HEK293 (cell line): ENCODE data around the gene HDAC2.
A peak's percentile ranks its signal among the peaks of the same experiment; 100 is the strongest.

ENCODE experiments used
- CTCF ChIA-PET: fragments of 350-600 bp; formaldehyde crosslinking; extraction: SDS; loops from one replicate; lab custom pipeline; 2021; ENCODE audit warnings: antibody characterized with exemption; lab: Yijun Ruan, JAX
- POLR2A ChIA-PET: fragments of 300-600 bp; formaldehyde crosslinking; extraction: SDS; loops from one replicate; lab custom pipeline; 2020; ENCODE audit warnings: antibody characterized with exemption, inconsistent platforms; lab: Yijun Ruan, JAX
- H3K27ac ChIP-seq: fragments of 200-500 bp; sonication (Bioruptor generic); 2 replicates; pipeline ENCODE4 v1.5.1; 2014; ENCODE audit warnings: low read depth, low read length, control low read depth, inconsistent platforms; ENCODE audit errors: extremely low read depth
- H3K36me3 ChIP-seq, 2 experiments: fragments of 200-500 bp in 1 of 2; sonication (Bioruptor generic) in 1 of 2; 1 replicate in 1 of 2; 2 replicates in 1 of 2; pipeline ENCODE4 v1.5.1; 2014 to 2017; ENCODE audit warnings: inconsistent platforms in 2 of 2, low read length in 2 of 2; ENCODE audit not compliant: control insufficient read depth in 2 of 2, insufficient read depth in 1 of 2
- H3K4me1 ChIP-seq: fragments of 200-500 bp; sonication (Bioruptor generic); 2 replicates; pipeline ENCODE4 v1.5.1; 2014; ENCODE audit warnings: mild to moderate bottlenecking, low read length, inconsistent platforms; ENCODE audit not compliant: control insufficient read depth, insufficient read depth
- H3K4me3 ChIP-seq: 2 replicates; pipeline ENCODE4 v1.5.1; 2011; ENCODE audit warnings: low read depth, mild to moderate bottlenecking, control low read depth, low read length, moderate library complexity
- H3K9me3 ChIP-seq: fragments of 200-500 bp; sonication (Bioruptor generic); 2 replicates; pipeline ENCODE4 v1.5.1; 2014; ENCODE audit warnings: low read depth, low read length, inconsistent platforms; ENCODE audit not compliant: control insufficient read depth, insufficient read depth
- BCL11A ChIP-seq: fragments of 450-650 bp; formaldehyde crosslinking; IDR thresholded peaks from 2 replicates; pipeline ENCODE4 v1.5.1; 2016; ENCODE audit warnings: low read depth, missing biosample characterization, missing genetic modification characterization
- GLIS1 ChIP-seq: fragments of 450-650 bp; formaldehyde crosslinking; IDR thresholded peaks from 2 replicates; pipeline ENCODE4 v1.5.1; 2016; ENCODE audit warnings: missing biosample characterization, missing genetic modification characterization
- GLIS2 ChIP-seq: fragments of 450-650 bp; formaldehyde crosslinking; IDR thresholded peaks from 2 replicates; pipeline ENCODE4 v1.5.1; 2016; ENCODE audit warnings: missing biosample characterization, missing genetic modification characterization
- WT1 ChIP-seq: fragments of 450-650 bp; formaldehyde crosslinking; IDR thresholded peaks from 2 replicates; pipeline ENCODE4 v1.5.1; 2016; ENCODE audit warnings: missing biosample characterization, missing genetic modification characterization
- ZBTB48 ChIP-seq: fragments of 450-650 bp; formaldehyde crosslinking; IDR thresholded peaks from 2 replicates; pipeline ENCODE4 v1.5.1; 2016; ENCODE audit warnings: missing biosample characterization, missing genetic modification characterization
- ZBTB8A ChIP-seq: fragments of 450-650 bp; formaldehyde crosslinking; IDR thresholded peaks from 2 replicates; pipeline ENCODE4 v1.5.1; 2016; ENCODE audit warnings: missing biosample characterization, missing genetic modification characterization
- ZNF112 ChIP-seq: fragments of 450-650 bp; formaldehyde crosslinking; IDR thresholded peaks from 2 replicates; pipeline ENCODE4 v1.5.0; 2017; ENCODE audit warnings: missing biosample characterization, missing genetic modification characterization
- ZNF366 ChIP-seq: fragments of 450-650 bp; formaldehyde crosslinking; conservative IDR thresholded peaks from 2 replicates; pipeline ENCODE4 v1.5.1; 2016; ENCODE audit warnings: missing biosample characterization, missing genetic modification characterization
- ZNF530 ChIP-seq: fragments of 450-650 bp; formaldehyde crosslinking; IDR thresholded peaks from 2 replicates; pipeline ENCODE4 v1.5.1; 2016; ENCODE audit warnings: low read depth, missing biosample characterization, missing genetic modification characterization
- ZNF596 ChIP-seq: fragments of 450-650 bp; IDR thresholded peaks from 2 replicates; pipeline ENCODE4 v1.5.0; 2018; ENCODE audit warnings: missing biosample characterization, mild to moderate bottlenecking, missing genetic modification characterization, moderate library complexity
- ZNF670 ChIP-seq: fragments of 450-650 bp; formaldehyde crosslinking; IDR thresholded peaks from 2 replicates; pipeline ENCODE4 v1.5.1; 2016; ENCODE audit warnings: missing biosample characterization, missing genetic modification characterization, low read depth
- TF ChIP-seq, protein P1 (sequence below): fragments of 450-650 bp; formaldehyde crosslinking; IDR thresholded peaks from 2 replicates; pipeline ENCODE4 v1.5.1; 2017; ENCODE audit warnings: missing biosample characterization, missing genetic modification characterization
- TF ChIP-seq, protein P2 (sequence below): fragments of 450-650 bp; IDR thresholded peaks from 2 replicates; pipeline ENCODE4 v1.5.1; 2018; ENCODE audit warnings: missing biosample characterization, mild to moderate bottlenecking, missing genetic modification characterization
- TF ChIP-seq, protein P3 (sequence below): fragments of 450-650 bp; formaldehyde crosslinking; IDR thresholded peaks from 2 replicates; pipeline ENCODE4 v1.5.1; 2016; ENCODE audit warnings: missing biosample characterization, missing genetic modification characterization, borderline replicate concordance
- TF ChIP-seq, protein P4 (sequence below): fragments of 450-650 bp; formaldehyde crosslinking; IDR thresholded peaks from 2 replicates; pipeline ENCODE4 v1.5.1; 2016; ENCODE audit warnings: missing biosample characterization, missing genetic modification characterization

Gene HDAC2

DNA sequence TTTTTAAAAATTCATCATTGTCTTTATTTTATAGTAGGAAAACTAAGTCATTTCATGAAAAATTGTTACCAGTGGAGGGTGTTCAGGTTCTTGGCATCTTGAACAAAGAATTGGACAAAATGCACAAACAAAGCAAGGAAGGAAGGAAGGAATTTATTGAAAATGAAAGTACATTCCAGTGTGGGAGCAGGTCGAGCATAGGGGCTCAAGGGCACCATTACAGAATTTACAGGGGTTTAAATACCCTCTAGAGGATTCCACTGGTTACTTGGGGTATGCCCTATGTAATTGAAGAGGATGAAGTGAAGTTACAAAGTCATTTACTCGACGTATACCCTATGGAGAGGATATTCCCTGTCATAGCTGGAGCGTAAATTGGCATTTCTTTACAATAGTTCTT lies 37.4 kb upstream of the HDAC2 start:
- TF ChIP-seq, protein P1, sequence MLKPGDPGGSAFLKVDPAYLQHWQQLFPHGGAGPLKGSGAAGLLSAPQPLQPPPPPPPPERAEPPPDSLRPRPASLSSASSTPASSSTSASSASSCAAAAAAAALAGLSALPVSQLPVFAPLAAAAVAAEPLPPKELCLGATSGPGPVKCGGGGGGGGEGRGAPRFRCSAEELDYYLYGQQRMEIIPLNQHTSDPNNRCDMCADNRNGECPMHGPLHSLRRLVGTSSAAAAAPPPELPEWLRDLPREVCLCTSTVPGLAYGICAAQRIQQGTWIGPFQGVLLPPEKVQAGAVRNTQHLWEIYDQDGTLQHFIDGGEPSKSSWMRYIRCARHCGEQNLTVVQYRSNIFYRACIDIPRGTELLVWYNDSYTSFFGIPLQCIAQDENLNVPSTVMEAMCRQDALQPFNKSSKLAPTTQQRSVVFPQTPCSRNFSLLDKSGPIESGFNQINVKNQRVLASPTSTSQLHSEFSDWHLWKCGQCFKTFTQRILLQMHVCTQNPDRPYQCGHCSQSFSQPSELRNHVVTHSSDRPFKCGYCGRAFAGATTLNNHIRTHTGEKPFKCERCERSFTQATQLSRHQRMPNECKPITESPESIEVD (tag by site-specific recombination): no peak
- TF ChIP-seq ZBTB48: no peak
- TF ChIP-seq, all 188 proteins: peak for 0
- no peaks in the 10 kb centered on the region for H3K4me1 ChIP-seq
- H3K36me3 ChIP-seq: no peaks in the 10 kb centered on the region
- H3K27ac ChIP-seq: no peak overlapping the region
- CTCF ChIA-PET: interaction anchor here (1.0 kb wide), 1 partner anchor 89 kb away, joined by 3 read pairs; no protein-coding TSS in a partner anchor
- no peak overlapping the region for H3K4me3 ChIP-seq
- no peaks in the 10 kb centered on the region for H3K9me3 ChIP-seq
- POLR2A ChIA-PET: interaction anchor here (0.5 kb wide), 1 partner anchor 208 kb away, joined by 3 read pairs; no protein-coding TSS in a partner anchor

DNA sequence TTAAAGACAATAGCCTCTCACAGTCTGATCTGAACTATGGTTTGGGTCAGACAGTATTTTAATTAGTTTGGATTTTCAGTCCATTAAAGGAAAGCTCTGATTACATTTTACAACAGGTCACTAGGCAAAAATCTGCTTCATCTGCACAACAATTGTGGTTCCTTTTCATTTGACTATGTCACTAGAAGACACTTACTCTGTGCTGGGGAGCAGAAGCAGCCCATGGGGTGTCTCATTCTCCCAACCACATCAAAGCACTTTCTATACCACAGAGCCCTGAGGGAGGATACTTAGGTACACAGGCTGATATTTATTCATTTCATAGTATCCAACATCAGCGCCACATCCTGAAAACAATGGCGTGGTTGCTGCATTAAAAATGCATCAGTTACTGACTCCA lies 36.6 kb upstream of the HDAC2 start:
- H3K9me3 ChIP-seq: no peaks in the 10 kb centered on the region
- H3K4me3 ChIP-seq: no peak overlapping the region
- no peaks in the 10 kb centered on the region for H3K36me3 ChIP-seq
- no peak overlapping the region for H3K27ac ChIP-seq
- CTCF ChIA-PET: interaction anchor here (0.7 to 4.2 kb wide), 3 partner anchors 12 to 1600 kb away, joined by 3 to 21 read pairs (median 3); no protein-coding TSS in a partner anchor
- POLR2A ChIA-PET: interaction anchor here (0.6 kb wide), 1 partner anchor 52 kb away, joined by 3 read pairs; no protein-coding TSS in a partner anchor
- H3K4me1 ChIP-seq: no peaks in the 10 kb centered on the region
- peak; percentile 71 for TF ChIP-seq GLIS1
- TF ChIP-seq, protein P2, sequence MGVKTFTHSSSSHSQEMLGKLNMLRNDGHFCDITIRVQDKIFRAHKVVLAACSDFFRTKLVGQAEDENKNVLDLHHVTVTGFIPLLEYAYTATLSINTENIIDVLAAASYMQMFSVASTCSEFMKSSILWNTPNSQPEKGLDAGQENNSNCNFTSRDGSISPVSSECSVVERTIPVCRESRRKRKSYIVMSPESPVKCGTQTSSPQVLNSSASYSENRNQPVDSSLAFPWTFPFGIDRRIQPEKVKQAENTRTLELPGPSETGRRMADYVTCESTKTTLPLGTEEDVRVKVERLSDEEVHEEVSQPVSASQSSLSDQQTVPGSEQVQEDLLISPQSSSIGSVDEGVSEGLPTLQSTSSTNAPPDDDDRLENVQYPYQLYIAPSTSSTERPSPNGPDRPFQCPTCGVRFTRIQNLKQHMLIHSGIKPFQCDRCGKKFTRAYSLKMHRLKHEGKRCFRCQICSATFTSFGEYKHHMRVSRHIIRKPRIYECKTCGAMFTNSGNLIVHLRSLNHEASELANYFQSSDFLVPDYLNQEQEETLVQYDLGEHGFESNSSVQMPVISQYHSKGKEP (tag by site-specific recombination): no peak

DNA sequence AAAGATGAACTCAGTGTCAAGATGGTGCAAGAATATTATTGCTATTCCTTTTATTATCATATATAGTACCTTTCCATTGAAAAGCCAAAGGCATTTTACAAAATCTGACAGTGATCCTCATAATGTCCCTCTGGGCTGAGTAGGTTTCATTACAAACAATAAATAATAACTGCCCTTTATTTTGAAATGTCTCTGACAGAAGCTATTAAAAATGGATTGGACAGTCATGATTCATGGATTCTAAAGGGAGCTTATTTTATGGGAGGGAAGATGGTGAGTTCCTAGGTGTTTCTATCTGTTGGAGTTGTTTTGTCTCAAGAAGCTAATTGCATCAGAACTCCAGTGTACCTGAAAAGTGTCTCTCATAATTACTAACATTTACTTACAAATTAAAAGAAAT lies 30.4 kb upstream of the HDAC2 start:
- POLR2A ChIA-PET: no interaction called here
- TF ChIP-seq WT1 (tag by site-specific recombination) (no peak), ZNF670 (tag by site-specific recombination) (no peak), ZBTB8A (tag by site-specific recombination) (no peak), ZNF530 (tag by site-specific recombination) (no peak), ZNF596 (no peak), GLIS2 (tag by site-specific recombination) (no peak), ZNF112 (tag by site-specific recombination) (no peak), ZNF366 (tag by site-specific recombination) (no peak), BCL11A (tag by site-specific recombination) (no peak)
- TF ChIP-seq, protein P3, sequence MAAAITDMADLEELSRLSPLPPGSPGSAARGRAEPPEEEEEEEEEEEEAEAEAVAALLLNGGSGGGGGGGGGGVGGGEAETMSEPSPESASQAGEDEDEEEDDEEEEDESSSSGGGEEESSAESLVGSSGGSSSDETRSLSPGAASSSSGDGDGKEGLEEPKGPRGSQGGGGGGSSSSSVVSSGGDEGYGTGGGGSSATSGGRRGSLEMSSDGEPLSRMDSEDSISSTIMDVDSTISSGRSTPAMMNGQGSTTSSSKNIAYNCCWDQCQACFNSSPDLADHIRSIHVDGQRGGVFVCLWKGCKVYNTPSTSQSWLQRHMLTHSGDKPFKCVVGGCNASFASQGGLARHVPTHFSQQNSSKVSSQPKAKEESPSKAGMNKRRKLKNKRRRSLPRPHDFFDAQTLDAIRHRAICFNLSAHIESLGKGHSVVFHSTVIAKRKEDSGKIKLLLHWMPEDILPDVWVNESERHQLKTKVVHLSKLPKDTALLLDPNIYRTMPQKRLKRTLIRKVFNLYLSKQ: no peak
- TF ChIP-seq, protein P4, sequence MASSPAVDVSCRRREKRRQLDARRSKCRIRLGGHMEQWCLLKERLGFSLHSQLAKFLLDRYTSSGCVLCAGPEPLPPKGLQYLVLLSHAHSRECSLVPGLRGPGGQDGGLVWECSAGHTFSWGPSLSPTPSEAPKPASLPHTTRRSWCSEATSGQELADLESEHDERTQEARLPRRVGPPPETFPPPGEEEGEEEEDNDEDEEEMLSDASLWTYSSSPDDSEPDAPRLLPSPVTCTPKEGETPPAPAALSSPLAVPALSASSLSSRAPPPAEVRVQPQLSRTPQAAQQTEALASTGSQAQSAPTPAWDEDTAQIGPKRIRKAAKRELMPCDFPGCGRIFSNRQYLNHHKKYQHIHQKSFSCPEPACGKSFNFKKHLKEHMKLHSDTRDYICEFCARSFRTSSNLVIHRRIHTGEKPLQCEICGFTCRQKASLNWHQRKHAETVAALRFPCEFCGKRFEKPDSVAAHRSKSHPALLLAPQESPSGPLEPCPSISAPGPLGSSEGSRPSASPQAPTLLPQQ (tag by site-specific recombination): no peak
- TF ChIP-seq, all 188 proteins: peak for 0
- Histone ChIP-seq H3K4me1 (no peaks in the 10 kb centered on the region), H3K9me3 (no peaks in the 10 kb centered on the region), H3K27ac (no peak overlapping the region), H3K4me3 (no peak overlapping the region), H3K36me3 (no peaks in the 10 kb centered on the region)
- CTCF ChIA-PET: interaction anchor here (0.7 to 2.0 kb wide), 4 partner anchors 87 to 1001 kb away, joined by 3 to 4 read pairs (median 4); no protein-coding TSS in a partner anchor
